Measurements from ENCODE around the gene NGEF.

Gene NGEF

DNA sequence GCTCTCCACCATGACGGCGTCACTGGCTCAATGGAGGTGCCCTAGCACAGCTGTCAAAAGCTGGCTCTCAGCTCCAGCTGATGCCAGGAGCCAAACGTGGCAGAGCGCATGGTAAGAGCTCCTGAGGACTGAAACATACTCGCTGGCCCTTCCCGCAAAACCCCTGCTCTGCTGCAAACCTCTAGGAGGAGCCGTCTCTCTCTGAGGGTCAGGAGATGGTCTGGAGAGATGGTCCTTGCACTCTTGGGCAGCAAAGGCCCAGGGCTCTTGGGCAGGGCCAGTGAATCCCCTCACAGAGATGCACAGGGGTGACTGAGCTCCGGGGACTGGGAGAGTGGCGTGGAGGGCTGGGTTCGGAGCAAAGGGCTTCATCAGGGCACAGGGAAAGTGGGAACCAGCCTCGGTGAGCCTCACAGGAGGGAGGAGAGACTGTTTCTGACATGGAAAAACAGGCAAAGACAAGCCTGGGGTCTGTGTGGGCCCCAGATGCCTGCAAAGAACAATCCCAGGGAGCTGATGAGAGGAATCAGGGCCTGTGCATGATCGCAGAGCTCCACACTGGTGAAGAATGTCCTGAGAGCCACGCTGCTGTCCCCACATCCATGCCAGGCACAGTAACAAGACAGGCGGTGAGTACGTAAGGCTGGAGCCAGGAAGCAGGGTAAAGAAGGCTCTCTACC is 125.7 kb downstream of the NGEF start:
- DNase-seq: no peak

DNA sequence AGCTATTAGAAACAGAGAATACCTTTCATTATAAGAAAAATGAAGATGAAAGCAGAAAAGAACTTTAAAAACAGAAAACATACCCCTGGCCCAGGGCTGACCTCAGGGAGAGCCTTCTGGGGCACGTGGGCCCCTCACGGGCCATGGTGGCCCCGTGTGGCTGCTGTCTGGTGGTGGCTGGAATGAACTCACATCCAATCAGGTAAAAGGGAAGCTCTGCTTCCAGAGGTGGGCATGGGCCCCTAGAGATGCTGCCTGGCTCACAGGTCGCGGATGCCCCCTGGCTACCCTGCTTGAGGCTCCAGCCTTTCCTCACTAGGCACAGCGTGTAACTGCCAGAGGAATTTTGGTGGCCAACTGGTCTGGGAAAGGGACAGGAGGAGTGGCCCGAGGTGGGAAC is 126.4 kb downstream of the NGEF start:
- no peak for DNase-seq

DNA sequence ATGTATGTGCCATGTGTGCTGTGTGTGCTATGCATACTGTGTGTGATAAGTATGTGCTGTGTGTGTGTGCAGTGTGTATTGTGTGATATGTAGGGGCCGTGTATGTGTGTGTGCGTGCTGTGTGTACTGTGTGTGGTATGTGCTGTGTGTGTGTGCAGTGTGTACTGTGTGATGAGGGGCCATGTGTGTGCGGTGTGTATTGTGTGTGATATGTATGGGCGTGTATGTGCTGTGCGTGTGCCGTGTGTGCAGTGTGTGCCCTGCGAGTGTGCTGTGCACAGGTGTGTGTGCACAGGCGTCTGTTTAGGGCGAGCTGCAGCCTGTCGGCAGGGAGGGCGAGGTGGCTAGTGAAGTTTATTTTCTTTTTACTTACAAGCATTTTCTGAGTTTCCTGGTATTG is 126.9 kb downstream of the NGEF start:
- no peak for DNase-seq

DNA sequence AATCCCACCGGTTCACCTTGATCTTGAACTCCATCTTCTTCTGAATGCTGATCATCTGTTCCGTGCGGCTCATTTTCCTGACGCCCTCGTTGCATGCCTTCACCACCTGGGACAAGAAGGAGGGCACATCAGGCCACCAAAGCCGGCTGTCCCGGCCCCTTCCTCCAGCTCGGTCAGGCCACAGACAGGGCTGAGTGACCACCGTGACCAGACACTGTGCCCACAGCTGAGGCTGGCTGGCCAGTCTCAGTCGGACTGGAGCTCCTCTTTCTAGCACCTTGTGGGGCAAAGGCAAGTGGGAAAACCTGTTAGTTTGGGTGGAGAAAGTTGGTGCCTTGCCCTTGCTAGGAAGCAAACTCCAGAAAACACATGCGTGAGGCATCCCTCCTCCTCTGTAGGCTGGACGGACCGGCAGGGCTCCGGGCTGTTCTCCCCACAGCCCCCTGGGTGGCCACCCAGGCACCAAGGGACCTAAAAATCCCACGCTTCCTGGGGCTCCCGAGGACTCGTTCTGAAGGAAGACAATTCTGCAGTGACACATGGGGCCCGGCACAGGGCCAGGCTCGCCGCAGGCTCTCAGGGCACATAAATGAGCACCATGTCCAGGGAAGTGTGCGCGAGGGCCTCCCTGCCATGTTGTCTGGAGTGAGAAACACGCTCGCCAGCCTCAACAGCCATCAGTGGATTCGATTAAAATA is 127.6 kb downstream of the NGEF start:
- DNase-seq: no peak

DNA sequence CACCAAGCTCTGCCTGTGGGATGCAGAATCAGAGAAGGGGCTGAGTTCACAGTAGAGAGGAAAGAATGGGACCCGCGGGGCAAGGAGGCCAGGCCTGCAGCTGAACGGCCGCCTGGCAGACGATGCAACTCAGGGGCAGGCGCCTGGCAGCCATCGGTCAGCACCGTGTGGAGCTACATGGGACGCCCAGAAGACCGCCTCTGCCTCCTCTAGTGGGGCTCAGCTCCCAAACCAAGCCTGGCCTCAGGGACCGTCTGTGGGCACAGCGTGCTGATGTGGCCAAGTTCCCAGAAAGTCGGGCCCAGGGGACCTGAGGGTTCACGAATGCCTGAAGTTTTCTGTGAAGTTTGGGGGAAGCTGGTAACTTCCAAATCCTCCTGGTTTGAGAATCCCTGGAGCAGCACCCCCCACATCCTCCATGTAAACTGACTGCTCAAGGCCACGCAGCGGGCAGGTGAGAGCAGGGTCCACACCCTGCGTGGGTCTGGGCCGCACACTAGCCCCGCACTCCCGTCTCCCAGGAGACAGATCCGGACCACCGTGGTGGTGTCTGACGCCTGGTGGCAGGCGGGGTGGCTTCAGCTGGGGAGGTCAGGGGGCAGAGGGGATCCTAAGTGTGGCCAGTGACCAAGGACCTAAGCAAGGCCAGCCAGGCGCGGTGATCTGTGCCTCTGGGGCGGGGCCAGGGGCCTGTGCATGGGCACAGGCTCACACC is 128.3 kb downstream of the NGEF start:
- DNase-seq: no peak

DNA sequence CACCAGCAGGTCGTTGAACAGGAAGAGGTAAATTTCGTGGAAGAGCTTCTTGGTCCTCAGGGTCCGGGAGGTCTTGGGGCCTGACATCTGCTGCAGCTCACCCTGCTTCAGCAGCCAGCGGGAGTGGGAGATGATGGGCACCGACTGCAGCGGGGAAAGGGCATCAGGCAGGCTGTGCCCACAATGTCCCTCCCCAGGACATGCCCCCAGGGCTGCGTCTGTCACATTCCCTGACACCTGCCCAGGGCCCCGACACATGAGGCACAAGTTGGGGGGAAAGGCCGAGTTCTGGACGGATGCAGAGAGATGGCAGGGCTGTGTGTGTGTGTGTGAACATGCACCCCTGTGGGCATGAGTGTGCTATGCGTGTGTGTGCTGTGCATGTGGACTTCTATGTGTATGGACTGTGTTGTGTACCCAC is 129.0 kb downstream of the NGEF start:
- DNase-seq: no peak

DNA sequence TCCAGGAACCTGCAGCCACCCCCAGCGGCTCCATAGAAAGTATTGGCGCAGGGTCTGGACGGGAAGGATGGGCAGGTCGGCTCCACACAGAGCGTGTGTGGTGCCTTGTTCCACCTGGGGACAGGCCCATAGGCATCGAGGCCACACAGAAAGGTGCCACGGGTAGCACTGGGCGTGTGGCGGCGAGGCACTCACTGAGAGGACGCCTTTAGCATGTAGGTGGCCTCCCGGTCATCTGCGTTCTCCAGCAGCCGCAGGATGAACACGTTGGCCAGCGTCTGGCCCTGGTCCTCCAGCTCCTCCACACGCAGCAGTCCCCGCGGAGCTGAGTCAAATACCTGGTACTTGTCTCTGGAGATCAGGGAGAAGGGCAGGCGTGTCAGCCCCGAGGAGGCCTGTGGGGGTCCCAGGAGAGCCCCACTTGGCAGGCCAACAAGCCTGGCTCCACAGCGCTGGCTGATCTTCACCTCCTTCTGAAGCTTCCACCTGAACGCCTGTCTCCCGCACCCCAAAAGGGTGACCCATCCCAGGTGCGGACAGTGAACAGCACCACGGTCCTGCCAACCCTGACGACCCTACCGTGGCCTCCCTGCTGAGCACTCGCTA is 129.8 kb downstream of the NGEF start:
- DNase-seq: no peak

DNA sequence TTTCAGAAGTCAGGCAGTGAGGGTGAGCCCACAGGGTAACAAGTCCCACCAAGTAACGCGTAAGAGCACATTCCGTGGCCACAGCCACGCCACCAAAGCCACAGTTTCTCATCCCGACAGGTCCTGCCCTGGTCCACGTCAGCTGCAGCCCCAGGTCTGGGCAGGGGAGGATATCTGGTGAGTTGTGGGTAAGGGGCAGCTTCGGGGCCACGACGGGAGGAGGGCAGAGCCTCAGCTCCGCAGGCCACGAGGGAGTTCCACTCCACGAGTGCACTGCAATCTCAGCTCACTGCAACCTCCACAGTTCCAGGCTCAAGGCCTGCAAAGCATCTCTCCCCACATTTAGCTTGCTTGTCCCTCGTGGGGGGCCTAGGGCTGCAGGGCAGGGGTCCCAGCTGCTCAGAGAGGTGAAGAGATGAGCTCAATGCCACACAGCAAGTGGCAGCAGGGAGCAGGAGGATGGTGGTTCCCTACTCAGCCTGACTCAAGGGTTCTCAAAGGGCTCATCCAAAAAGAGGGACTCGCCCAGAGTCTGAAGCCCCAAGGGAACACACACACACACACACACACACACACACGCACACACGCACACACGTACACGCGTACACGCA is 130.4 kb downstream of the NGEF start:
- DNase-seq: no peak

DNA sequence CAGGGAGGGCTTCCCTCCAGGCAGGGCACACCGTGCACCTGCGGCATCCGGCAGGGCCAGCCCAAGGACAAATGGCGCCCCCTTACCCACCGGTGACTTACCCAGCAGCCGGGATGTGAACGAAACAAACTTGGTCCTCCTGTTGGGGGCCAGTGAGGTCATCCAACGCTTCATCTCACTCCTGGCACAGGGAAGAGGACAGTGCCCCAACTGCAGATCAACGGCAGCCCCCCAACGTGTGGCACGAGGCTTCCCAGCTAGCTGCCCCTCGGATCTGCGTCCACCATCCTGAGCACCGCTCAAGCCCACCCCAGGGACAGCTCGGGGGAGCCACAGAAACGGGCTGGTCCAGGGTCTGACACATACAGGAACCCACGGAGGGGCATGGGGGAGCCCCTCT is 131.0 kb downstream of the NGEF start:
- no peak for DNase-seq

DNA sequence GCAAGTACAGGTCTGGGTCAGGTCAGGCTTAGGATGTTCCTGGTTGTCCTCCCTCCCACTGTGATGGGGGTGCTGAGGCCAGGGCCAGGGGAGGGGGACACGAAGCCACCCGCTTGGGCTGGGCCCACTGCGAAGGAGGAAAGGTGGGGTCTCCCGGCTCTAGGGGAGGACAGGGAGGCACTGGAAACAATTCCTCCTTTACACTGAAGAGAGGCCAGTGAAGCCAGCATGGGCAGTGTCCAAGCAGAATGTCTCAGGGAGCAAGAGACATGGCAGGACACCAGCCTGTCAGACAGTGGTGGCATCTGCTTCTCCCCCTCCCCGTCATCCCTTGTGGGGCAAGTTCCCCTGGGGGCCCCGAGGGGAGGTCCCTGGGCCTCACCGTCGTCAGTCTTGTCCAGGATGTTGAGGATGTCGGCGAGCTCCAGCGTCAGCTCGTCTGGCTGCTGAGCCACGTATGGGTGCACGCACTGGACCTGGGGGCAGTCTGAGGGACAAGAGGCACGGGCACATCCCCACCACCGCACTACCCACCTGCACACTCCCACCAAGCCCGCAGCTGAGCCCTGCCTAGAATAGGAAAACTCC is 132.2 kb downstream of the NGEF start:
- no peak for DNase-seq

DNA sequence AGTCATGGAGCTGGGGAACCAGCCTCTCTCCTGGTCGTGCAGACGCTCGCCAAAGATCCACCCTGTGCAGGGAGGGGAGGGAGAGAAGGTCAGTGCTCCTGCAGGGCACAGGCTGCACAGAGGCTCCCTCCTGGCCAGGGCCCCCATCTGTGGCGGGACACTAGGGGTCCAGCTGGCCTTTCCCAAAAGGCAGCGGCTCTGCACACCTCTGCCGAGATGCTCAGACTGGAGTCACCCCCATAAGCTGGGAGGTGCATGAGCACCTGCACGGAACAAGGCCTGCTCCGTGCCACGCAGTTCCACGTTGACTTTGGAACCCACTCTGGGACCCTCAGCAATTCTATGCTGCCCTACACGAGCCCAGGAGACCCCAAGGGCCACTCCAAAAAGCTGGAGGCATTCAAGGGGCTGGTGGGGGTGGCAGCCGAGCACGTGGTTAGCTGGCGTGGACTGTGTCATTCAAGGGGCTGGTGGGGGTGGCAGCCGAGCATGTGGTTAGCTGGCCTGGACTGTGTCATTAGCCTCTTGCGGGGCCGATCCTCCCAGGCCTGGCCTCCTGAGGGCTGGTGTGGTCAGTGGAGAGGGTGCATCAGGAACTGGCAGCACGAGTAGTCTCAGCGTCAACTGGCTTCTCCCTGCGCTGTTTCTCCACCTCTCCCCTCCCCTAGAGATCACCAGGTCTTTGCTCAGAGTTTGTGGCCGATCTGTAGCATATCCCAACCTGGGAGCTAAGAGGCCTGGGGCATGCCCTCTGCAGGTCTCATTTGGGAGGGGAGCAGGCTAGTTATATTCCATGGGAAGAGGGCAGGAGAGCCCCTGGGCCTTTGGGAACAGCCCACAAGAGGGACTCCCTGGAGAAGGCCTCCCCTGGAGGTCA is 133.2 kb downstream of the NGEF start:
- DNase-seq: no peak

DNA sequence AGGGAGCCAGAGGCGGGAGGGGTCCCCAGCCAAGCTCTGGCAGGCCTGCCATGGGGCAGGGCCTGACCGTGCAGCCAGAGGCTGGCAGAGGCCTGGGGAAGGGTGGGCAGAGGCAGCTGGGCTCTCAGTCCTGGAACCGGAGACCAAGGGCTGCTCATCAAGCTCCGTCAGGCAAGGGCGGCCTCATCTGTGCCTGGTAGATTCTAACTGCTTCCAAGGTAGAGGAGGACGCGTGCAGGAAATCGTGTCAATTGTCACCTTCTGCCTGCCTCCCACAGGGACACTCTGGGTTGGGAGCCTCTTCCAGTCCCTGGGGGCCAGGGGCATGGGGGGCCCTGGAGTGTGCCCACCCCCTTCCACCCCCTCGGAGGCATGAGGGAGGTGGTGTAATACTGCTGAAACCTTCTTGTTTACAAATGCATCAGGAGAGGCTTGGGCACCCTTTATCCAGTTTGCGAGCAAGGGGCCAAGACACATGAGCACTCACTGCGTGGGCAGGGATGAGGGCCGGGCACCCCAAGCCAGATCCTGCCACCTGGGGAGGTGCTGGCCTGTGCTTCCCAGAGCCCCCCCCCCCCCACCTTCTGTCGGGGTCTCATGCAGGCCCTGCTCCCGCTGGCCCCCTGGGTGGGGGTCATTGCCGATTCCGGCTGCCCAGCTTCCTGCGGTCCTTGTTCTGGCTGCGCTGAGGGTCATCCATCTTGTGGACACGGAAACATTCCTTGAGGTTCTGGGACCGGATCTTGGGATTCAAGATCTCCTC is 134.0 kb downstream of the NGEF start:
- DNase-seq: peak in 3 of 56 donors; percentile 20 to 37 (median 23)

DNA sequence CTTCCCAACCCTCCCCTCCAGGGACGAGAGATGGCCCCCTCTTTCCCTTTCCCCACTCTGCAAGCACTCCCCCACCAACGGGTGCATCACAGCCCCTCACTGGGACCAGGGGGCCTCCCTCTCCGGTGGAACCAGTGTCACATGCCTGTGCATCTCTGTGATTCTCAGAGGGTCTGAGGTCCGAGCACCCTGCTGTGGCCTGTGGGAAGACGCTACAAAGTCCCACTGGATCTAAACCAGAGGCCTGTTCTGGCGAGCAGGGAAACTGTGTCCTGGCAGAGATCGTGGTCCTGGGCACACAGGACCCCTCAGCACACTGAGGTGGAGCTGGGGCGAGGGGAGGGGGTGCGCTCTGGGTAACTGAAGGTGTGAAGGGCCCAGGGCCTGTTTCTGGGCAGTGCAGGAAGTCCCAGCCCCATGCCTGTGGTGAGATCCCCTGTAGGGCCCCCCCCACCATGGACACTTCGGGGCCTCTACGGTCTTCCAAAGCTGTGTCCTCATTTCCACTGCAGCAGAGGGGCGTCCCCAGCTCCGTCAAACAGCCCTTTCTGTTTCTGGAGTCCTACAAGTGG is 135.0 kb downstream of the NGEF start:
- DNase-seq: no peak

DNA sequence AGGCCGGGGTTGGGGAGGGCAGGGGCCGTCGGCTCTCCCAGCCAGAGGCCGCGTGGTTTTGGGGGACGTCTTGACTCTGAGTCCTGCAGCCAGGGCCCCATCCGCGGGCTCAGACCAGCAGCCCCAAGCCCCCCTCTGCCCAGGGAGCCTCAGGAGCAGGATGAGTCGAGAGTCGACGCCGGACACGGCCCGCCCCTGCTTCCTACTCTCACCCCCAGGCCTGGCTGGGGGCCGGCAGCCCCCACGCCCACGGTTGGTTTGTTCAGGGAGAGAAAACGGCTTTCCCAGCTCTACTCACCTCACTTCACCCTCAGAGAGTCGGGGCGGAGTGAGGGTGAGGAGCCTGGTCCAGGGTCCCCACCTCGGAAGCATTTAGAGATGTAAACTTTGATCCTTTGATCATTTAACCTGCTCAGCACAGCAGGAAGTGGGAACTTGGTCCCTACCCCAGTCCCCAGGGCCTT is 136.0 kb downstream of the NGEF start:
- no peak for DNase-seq

DNA sequence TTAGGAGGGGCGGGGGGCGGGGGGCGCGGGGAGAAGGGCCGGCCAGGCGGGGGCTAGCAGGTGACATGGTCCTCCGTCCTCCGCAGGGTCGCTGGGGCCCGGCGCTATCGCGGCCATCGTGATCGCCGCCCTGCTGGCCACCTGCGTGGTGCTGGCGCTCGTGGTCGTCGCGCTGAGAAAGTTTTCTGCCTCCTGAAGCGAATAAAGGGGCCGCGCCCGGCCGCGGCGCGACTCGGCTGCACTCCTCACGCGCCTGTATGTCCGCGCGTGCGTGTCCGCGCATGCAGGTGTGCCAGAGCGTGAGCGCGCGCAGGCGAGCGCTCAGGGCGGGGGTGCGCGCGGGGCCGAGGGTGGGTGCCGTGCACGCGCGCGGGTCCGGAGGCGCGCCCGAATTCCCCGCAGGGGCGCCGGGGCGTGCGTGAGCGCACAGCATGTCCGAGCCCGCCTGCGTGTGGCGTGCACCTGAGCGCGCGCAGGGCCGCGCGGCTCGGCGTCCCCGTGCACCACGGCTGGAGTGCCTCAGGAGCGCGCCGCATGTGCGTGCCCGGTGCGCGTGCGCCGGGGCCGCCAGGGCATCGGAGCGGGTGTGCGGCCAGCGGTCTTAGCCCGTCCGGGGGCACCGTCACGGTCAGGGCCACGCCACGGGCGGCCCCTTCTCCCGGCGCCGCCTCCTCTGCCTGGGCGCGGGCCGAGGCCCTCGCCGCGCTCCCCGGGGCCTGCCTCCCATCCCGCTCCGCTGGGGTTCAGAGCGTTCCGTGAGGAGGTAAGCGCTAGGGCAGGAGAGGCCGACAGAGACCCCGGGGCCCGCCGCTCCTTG is 136.7 kb downstream of the NGEF start:
- DNase-seq: peak in 33 of 56 donors; percentile 28 to 84 (median 57)

DNA sequence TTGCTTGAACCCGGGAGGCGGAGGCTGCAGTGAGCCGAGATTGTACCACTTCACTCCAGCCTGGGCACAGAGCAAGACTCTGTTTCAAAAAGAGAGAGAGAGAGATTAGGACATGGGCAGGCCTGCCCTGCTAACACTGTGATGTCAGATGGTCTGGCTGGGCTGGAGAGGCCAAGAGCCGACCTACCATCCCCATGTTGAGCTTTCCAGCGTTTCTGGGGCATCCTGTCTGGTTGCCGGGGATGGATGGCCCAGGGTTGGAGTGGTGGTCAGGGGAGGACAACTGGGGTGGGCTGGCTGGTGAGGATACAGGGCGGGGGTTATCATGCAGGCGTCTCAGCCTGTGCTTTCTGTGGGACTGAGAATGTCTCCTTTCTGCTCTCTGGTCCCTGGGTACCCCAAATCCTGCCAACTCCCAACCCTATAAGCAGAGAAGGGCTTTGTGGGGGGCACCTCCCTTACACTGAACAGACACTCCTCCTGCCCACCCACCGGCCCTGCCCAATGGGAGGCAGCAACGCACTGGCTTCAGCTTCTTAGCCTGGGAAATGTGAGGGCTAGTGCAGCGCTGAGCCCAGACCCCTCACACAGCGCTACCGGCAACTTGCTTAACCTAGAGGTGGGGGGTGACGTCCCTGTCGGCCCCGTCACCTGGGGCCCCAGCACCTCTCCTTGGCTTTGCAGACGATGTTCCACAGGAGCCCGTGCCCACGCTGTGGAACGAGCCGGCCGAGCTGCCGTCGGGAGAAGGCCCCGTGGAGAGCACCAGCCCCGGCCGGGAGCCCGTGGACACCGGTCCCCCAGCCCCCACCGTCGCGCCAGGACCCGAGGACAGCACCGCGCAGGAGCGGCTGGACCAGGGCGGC is 137.6 kb downstream of the NGEF start:
- DNase-seq: peak in 26 of 56 donors; percentile 17 to 66 (median 42)

DNA sequence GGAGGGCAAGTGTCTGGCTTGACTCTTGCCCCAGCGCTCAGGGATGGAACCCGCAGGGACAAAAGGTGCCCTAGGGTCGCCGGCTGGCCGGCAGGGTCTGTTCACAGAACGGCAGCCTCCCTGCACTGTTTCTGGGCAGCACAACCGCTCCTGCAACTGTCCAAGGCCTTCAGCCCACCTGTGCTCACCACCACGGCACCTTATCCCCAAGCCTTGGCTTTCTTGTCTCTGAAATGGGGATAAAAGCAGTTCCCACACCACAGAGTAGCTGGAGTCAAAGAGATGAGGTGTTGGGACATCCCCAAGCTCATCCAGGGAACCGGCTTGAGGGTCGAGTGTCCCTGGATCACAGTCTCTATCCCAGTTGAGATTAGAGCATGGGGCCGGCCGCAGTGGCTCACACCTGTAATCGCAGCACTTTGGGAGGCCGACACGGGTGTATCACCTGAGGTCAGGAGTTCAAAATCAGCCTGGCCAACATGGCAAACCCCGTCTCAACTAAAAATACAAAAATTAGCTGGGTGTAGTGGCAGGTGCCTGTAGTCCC is 138.3 kb downstream of the NGEF start:
- DNase-seq: no peak

Data from nucleus accumbens (tissue), 56 donors.